ENCODE results near the gene ARHGAP28. TPM values are rescaled to one million over a fixed set of nuclear protein-coding genes. Genes with fewer than 3 reads are reported as not detected.

Gene ARHGAP28
- total RNA-seq, 1 experiment from 2014 or later, result 9.2 TPM

GRCh38 chr18:6882401-6882800, 152.9 kb downstream of the ARHGAP28 start:
- H2AK5ac ChIP-seq (ENCODE audit: insufficient read length, low read length), result no peak overlapping the region
- no peaks in the 10 kb centered on the region; a peak in 1 of 5 replicates for H3K9me3 Mint-ChIP-seq
- no peaks in the 10 kb centered on the region for H3K79me2 ChIP-seq (ENCODE audit: insufficient read depth, low read length)
- H3K9me3 ChIP-seq (ENCODE audit: control insufficient read depth, low read depth, low read length), result no peaks in the 10 kb centered on the region
- no peak for DNase-seq
- no peaks in the 10 kb centered on the region for H3K27me3 ChIP-seq (ENCODE audit: insufficient read depth, low read length)
- no CpG with 5 or more reads among the region's 2 CpGs for WGBS (ENCODE audit: extremely low coverage, insufficient read length, low lambda C conversion rate)
- no peak overlapping the region; a peak in 1 of 7 replicates for H3K27ac Mint-ChIP-seq
- no peak overlapping the region for H2AFZ ChIP-seq (ENCODE audit: low read length)
- H3K9ac ChIP-seq (ENCODE audit: extremely low read depth, insufficient read length, low read length), result no peak overlapping the region
- H3K4me1 ChIP-seq (ENCODE audit: insufficient read depth, low read length), result peaks cover 14% of the 10 kb centered on the region
- H3T11ph ChIP-seq (ENCODE audit: low read length), result no peak overlapping the region
- H4K20me1 ChIP-seq (ENCODE audit: control insufficient read depth, insufficient read depth, insufficient read length), result no peaks in the 10 kb centered on the region
- H3K79me1 ChIP-seq (ENCODE audit: insufficient read depth, low read depth, low read length, poor library complexity, severe bottlenecking), result no peaks in the 10 kb centered on the region
- no peak for TF ChIP-seq CTCF (conservative IDR thresholded peaks at IDR 0.05)
- no peak overlapping the region for H3K56ac ChIP-seq (ENCODE audit: insufficient read length, low read depth, low read length)
- H4K8ac ChIP-seq (replicated peaks; ENCODE audit: insufficient read length, low read depth, low read length), result no peak overlapping the region
- no peak overlapping the region for H2BK20ac ChIP-seq (ENCODE audit: low read depth, low read length, poor library complexity, severe bottlenecking)
- no peak overlapping the region for H4K91ac ChIP-seq (ENCODE audit: insufficient read length, low read depth, low read length)
- H3K4ac ChIP-seq (ENCODE audit: low read depth, low read length), result no peak overlapping the region
- no peaks in the 10 kb centered on the region for H3K27me3 Mint-ChIP-seq (ENCODE audit: low read depth)
- H3K18ac ChIP-seq (ENCODE audit: insufficient read length, low read depth, low read length), result no peak overlapping the region
- H4K5ac ChIP-seq (ENCODE audit: insufficient read length, low read depth, low read length), result no peak overlapping the region
- peaks cover 32 to 43% of the 10 kb centered on the region in 2 experiments for H3K4me1 Mint-ChIP-seq
- no peak overlapping the region for H2BK12ac ChIP-seq (ENCODE audit: insufficient read length, low read depth, low read length)
- H3K36me3 Mint-ChIP-seq (ENCODE audit: insufficient read depth in 1 of 3, low read depth in 3 of 3), result peaks cover 2 to 10% (median 5%) of the 10 kb centered on the region in 3 experiments; a peak in 4 of 7 replicates
- no peak overlapping the region for H2BK15ac ChIP-seq (ENCODE audit: low read depth, low read length)
- H3K4me3 Mint-ChIP-seq, result no peak overlapping the region
- H3K27ac ChIP-seq (ENCODE audit: insufficient read length, low read depth, low read length), result no peak overlapping the region
- no peak overlapping the region for H2BK120ac ChIP-seq (ENCODE audit: low read depth, low read length, poor library complexity, severe bottlenecking)
- no peaks in the 10 kb centered on the region for H3K23me2 ChIP-seq (ENCODE audit: insufficient read length, low read depth, low read length, poor library complexity, severe bottlenecking)
- no peak overlapping the region for H3K14ac ChIP-seq (ENCODE audit: insufficient read depth, low read length)
- H3K23ac ChIP-seq (ENCODE audit: insufficient read length, low read depth, low read length), result no peak overlapping the region
- no peak overlapping the region for H2BK5ac ChIP-seq (ENCODE audit: insufficient read length, low read length)
- H3K4me2 ChIP-seq (ENCODE audit: insufficient read depth, insufficient read length, low read length), result no peak overlapping the region
